HG02938 (cell line): ENCODE measurements around the gene STARD3.

Experiments
- ATAC-seq: cut with Tn5 transposase; IDR thresholded peaks from one replicate; pipeline ENCODE4 v1.9.1; 2021; ENCODE audit warnings: mild to moderate bottlenecking, moderate library complexity; ENCODE audit not compliant: unreplicated experiment

STARD3 gene

GRCh38 chr17:39669897-39670735 is 33.2 kb downstream of the STARD3 start:
- ATAC-seq, result no peak

GRCh38 chr17:39670746-39671145 is 33.8 kb downstream of the STARD3 start:
- ATAC-seq, result no peak

- no peak for ATAC-seq
Measured at GRCh38 chr17:39671651-39672521, 34.9 kb downstream of the STARD3 start.

- no peak for ATAC-seq
Measured at GRCh38 chr17:39672522-39673334, 35.8 kb downstream of the STARD3 start.

- ATAC-seq, result no peak
Measured at GRCh38 chr17:39673335-39674081, 36.6 kb downstream of the STARD3 start.

GRCh38 chr17:39674179-39674578 is 37.2 kb downstream of the STARD3 start:
- no peak for ATAC-seq

GRCh38 chr17:39674702-39675389 is 37.9 kb downstream of the STARD3 start:
- ATAC-seq, result no peak

- no peak for ATAC-seq
Measured at GRCh38 chr17:39675390-39676082, 38.6 kb downstream of the STARD3 start.

- ATAC-seq, result no peak
Measured at GRCh38 chr17:39676198-39676819, 39.4 kb downstream of the STARD3 start.

- ATAC-seq, result no peak
Measured at GRCh38 chr17:39677072-39677471, 40.1 kb downstream of the STARD3 start.

GRCh38 chr17:39677542-39678339 is 40.8 kb downstream of the STARD3 start:
- no peak for ATAC-seq

GRCh38 chr17:39678340-39679116 is 41.6 kb downstream of the STARD3 start:
- ATAC-seq, result no peak

- no peak for ATAC-seq
Measured at GRCh38 chr17:39679521-39680192, 42.7 kb downstream of the STARD3 start.

GRCh38 chr17:39683295-39683939 is 46.5 kb downstream of the STARD3 start:
- ATAC-seq, result no peak

- no peak for ATAC-seq
Measured at GRCh38 chr17:39684369-39685192, 47.6 kb downstream of the STARD3 start.
